HEK293T (cell line): ENCODE results near the gene CTXND1.
"Not testable (repeated sequence)": the region's sequence is repeated elsewhere in the genome, so short reads cannot be mapped to it uniquely, and the experiment has no call there.

Experiments used
- CTCF ChIA-PET: fragments of 350-600 bp; formaldehyde crosslinking; extraction: SDS; loops from one replicate; lab custom pipeline; 2021; ENCODE audit warnings: antibody characterized with exemption, inconsistent platforms; lab: Yijun Ruan, JAX
- POLR2A ChIA-PET: fragments of 350-600 bp; formaldehyde crosslinking; extraction: SDS; loops from one replicate; lab custom pipeline; 2020; ENCODE audit warnings: antibody characterized with exemption, inconsistent platforms; lab: Yijun Ruan, JAX
- DNase-seq: peaks from one replicate; pipeline ENCODE4 v3.0.0; 2012; ENCODE audit warnings: mixed read lengths; ENCODE audit errors: extremely low spot score
- ARNT ChIP-seq: fragments of 450-650 bp; IDR thresholded peaks from 2 replicates; pipeline ENCODE4 v1.6.1; 2017; ENCODE audit warnings: mild to moderate bottlenecking
- BHLHE40 ChIP-seq: fragments of 450-650 bp; IDR thresholded peaks from 2 replicates; pipeline ENCODE4 v1.6.1; 2016; ENCODE audit warnings: mild to moderate bottlenecking, moderate library complexity, borderline replicate concordance
- CTBP1 ChIP-seq: fragments of 450-650 bp; IDR thresholded peaks from 2 replicates; pipeline ENCODE4 v1.6.1; 2016; ENCODE audit warnings: borderline replicate concordance
- ELF4 ChIP-seq: fragments of 450-650 bp; IDR thresholded peaks from 2 replicates; pipeline ENCODE4 v1.6.1; 2017; ENCODE audit warnings: antibody characterized with exemption
- FOXA1 ChIP-seq: fragments of 450-650 bp; IDR thresholded peaks from 2 replicates; pipeline ENCODE4 v1.6.1; 2016; ENCODE audit warnings: mild to moderate bottlenecking
- FOXK2 ChIP-seq: fragments of 450-650 bp; IDR thresholded peaks from 2 replicates; pipeline ENCODE4 v1.6.1; 2016; ENCODE audit warnings: mild to moderate bottlenecking
- FOXM1 ChIP-seq: fragments of 450-650 bp; IDR thresholded peaks from 2 replicates; pipeline ENCODE4 v1.6.1; 2017; ENCODE audit warnings: mild to moderate bottlenecking, borderline replicate concordance
- HDGF ChIP-seq: fragments of 450-650 bp; IDR thresholded peaks from 2 replicates; pipeline ENCODE4 v1.6.1; 2017; ENCODE audit warnings: antibody characterized with exemption, borderline replicate concordance
- L3MBTL2 ChIP-seq: fragments of 450-650 bp; conservative IDR thresholded peaks from 2 replicates; pipeline ENCODE4 v1.6.1; 2016; ENCODE audit warnings: mild to moderate bottlenecking
- LEF1 ChIP-seq: fragments of 450-650 bp; IDR thresholded peaks from 2 replicates; pipeline ENCODE4 v1.6.1; 2017; ENCODE audit warnings: mild to moderate bottlenecking, borderline replicate concordance
- NFRKB ChIP-seq: fragments of 450-650 bp; IDR thresholded peaks from 2 replicates; pipeline ENCODE4 v1.6.1; 2016; ENCODE audit warnings: mild to moderate bottlenecking, moderate library complexity
- SP1 ChIP-seq: fragments of 450-650 bp; IDR thresholded peaks from 2 replicates; pipeline ENCODE4 v1.6.1; 2017
- SUZ12 ChIP-seq: fragments of 450-650 bp; IDR thresholded peaks from 2 replicates; pipeline ENCODE4 v1.6.1; 2016; ENCODE audit warnings: mild to moderate bottlenecking
- TARDBP ChIP-seq: fragments of 450-650 bp; IDR thresholded peaks from 2 replicates; pipeline ENCODE4 v1.6.1; 2016
- ZNF384 ChIP-seq: fragments of 450-650 bp; IDR thresholded peaks from 2 replicates; pipeline ENCODE4 v1.6.1; 2016
- TF ChIP-seq, protein P1 (sequence below): fragments of 450-650 bp; IDR thresholded peaks from 2 replicates; pipeline ENCODE4 v1.6.1; 2016

The CTXND1 gene

DNA sequence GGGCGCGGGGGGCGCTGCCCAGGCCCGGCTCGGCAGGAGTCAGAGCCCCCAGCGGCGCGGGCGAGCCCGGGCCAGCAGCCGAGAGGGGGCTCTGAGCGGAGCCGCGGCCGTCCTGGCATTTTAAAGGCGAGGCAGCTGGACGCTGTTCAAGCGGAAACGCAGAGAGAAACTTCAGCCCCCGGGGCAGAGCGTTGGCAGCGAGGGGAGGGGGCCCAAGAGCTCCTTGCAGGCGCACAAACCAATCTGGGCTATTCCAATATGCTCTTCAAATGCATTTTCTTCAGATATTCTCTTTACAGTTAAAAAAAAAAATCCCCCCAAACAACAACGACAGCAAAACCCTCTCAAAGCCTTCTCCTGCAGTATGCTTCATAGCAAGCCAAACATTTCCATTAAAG lies at the start of gene CTXND1:
Gene CTXND1 (minus strand): TSS at position 93 of the 398 bp plus-strand sequence. CDS start 50,264 bp downstream, outside the sequence.
- CTCF ChIA-PET, result no interaction called here
- POLR2A ChIA-PET, result no interaction called here
- DNase-seq, result no peak
- TF ChIP-seq FOXK2 (no peak), HDGF (no peak), LEF1 (no peak), NFRKB (no peak), SUZ12 (no peak), L3MBTL2 (no peak), SP1 (no peak), BHLHE40 (no peak), ARNT (no peak), FOXM1 (no peak), TARDBP (no peak), ELF4 (no peak), ZNF384 (no peak), FOXA1 (no peak), CTBP1 (no peak)
- TF ChIP-seq, protein P1, sequence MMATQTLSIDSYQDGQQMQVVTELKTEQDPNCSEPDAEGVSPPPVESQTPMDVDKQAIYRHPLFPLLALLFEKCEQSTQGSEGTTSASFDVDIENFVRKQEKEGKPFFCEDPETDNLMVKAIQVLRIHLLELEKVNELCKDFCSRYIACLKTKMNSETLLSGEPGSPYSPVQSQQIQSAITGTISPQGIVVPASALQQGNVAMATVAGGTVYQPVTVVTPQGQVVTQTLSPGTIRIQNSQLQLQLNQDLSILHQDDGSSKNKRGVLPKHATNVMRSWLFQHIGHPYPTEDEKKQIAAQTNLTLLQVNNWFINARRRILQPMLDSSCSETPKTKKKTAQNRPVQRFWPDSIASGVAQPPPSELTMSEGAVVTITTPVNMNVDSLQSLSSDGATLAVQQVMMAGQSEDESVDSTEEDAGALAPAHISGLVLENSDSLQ, result no peak

GRCh38 chr15:80301472-80301871 lies 49.5 kb upstream of the CTXND1 start:
- TF ChIP-seq SP1 (no peak), FOXK2 (no peak), NFRKB (no peak), FOXA1 (no peak), TARDBP (no peak)
- no peak for DNase-seq
- CTCF ChIA-PET, result no interaction called here
- POLR2A ChIA-PET, result no interaction called here

GRCh38 chr15:80295777-80296176 lies 43.8 kb upstream of the CTXND1 start:
- CTCF ChIA-PET, POLR2A ChIA-PET, DNase-seq: not testable (repeated sequence)

DNA sequence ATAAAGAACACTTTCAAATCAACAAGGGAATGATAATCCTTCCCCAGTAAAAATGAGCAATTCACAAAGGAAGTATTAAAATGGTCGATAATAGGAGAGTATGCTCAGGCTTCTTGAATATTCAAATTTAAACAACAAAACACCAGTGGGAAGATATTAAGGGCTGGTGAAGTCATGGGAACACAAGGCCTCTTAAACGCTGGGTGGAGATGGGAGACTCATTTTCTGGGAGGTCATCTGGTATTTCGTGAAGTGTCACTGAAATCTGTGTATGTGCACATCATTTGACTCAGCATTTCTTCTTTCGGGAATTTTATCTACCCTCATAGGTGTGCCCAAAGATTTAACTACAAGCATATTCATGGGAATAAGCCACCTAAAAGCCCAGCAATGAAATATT lies 40.1 kb upstream of the CTXND1 start:
- no peak for DNase-seq

GRCh38 chr15:80290891-80291290 lies 38.9 kb upstream of the CTXND1 start:
- POLR2A ChIA-PET, CTCF ChIA-PET, DNase-seq: not testable (repeated sequence)

More for the DNA sequence above, 40.1 kb upstream of the CTXND1 start:
- CTCF ChIA-PET, result no interaction called here
- TF ChIP-seq SP1 (no peak), L3MBTL2 (no peak), ELF4 (no peak), ZNF384 (no peak), CTBP1 (no peak), TARDBP (no peak), FOXA1 (no peak), FOXM1 (no peak), ARNT (no peak), BHLHE40 (no peak), FOXK2 (no peak), HDGF (no peak), LEF1 (no peak), NFRKB (no peak)
- POLR2A ChIA-PET, result no interaction called here

DNA sequence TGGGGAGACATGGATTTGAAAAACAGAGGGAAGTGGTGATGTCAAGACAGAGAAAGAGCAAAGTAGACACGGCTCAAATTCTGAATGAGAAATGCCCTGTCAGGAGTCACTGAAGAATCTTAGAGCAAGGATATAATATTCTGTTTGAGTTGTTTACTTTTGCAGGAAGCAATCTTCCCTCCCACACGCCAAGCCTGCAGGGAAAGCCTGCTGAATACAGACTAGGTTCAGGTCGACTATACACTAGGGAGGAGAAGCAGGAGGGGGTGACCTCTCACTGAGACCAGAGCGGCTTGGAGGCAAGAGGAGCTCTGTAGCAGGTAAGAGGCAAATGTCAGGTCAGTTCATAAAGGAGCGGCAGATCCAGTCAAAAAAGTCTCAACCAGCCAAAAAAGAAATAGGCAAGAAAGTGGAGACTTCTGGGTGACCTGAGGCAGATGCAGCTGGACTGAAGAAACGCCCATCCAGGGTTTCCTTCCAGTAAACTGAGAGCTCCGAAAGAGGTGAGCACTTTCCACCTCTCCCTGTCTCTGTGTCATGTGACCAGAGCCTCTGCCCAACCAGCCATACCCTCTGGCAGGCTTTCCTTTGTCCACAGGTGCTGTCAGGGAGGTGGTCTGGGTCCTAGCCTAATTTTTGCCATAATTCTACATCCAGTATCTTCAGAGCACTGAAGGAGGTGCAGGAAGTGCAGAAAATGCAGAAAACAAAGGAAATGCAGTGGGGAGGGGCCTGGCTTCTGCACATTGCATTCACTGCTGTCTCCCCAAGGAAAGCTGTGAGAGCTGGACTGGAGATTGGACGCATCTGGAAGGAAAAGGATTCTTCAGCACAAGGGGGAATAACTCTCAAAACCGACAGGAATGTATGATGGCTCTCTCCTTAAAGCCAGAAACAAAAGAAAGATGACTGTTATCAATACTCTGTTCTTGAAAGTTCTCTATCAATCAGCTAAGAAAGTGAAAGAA lies 37.8 kb upstream of the CTXND1 start:
- DNase-seq, result no peak
- CTCF ChIA-PET, result interaction anchor here (0.6 kb wide), 1 partner anchor 106 kb away, joined by 3 read pairs; no protein-coding TSS in a partner anchor
- POLR2A ChIA-PET, result no interaction called here
- TF ChIP-seq HDGF, result no peak
- no peak for TF ChIP-seq ARNT
- TF ChIP-seq LEF1, result no peak
- TF ChIP-seq FOXM1, result no peak
- TF ChIP-seq L3MBTL2, result no peak
- TF ChIP-seq FOXK2, result no peak

- no peak for DNase-seq
- ChIA-PET CTCF (interaction anchor here (0.7 kb wide), 1 partner anchor 79 kb away, joined by 3 read pairs; no protein-coding TSS in a partner anchor), POLR2A (no interaction called here)
- no peak for TF ChIP-seq CTBP1
- TF ChIP-seq HDGF, result no peak
- TF ChIP-seq FOXM1, result no peak
- TF ChIP-seq TARDBP, result no peak
- no peak for TF ChIP-seq ZNF384
- no peak for TF ChIP-seq ARNT
- TF ChIP-seq FOXK2, result no peak
- no peak for TF ChIP-seq SUZ12
- no peak for TF ChIP-seq L3MBTL2
- TF ChIP-seq BHLHE40, result no peak
- TF ChIP-seq ELF4, result no peak
- TF ChIP-seq SP1, result no peak
- TF ChIP-seq NFRKB, result no peak
Observed at GRCh38 chr15:80288131-80288530, 36.1 kb upstream of the CTXND1 start.
